ELR (cell line): ENCODE data around the gene HMCN2.

Source experiments
- DNase-seq: peaks from one replicate; pipeline ENCODE4 v3.0.0-alpha.2; 2015; ENCODE audit warnings: low read depth

HMCN2 gene

GRCh38 chr9:130346431-130346830 lies 80.9 kb downstream of the HMCN2 start:
- no peak for DNase-seq

DNA sequence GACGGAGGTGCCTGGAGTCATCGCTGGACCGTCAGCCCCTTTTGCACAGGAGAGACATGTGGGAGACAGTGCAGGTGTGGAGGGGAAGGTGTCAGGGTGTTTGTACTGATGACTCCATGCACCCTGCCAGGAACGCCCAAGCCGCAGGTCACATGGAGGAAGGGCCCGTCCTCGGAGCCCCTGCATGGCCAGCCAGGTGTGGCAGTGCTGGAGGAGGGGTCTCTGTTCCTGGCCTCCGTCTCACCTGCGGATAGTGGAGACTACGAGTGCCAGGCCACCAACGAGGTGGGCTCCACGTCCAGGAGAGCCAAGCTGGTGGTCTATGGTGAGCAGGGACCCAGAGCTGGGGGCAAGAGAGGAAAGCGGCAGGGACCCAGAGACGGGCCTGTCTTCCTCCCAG lies 81.5 kb downstream of the HMCN2 start:
- no peak for DNase-seq

- DNase-seq, result no peak
These were observed 82.4 kb downstream of the HMCN2 start for GRCh38 chr9:130347931-130348330.

- no peak for DNase-seq
These were observed 82.8 kb downstream of the HMCN2 start for GRCh38 chr9:130348341-130348740.

GRCh38 chr9:130348881-130349280 lies 83.3 kb downstream of the HMCN2 start:
- DNase-seq, result no peak

- DNase-seq, result no peak
These were observed 83.8 kb downstream of the HMCN2 start for GRCh38 chr9:130349398-130349797.

GRCh38 chr9:130351343-130351742 lies 85.8 kb downstream of the HMCN2 start:
- no peak for DNase-seq

GRCh38 chr9:130352081-130352480 lies 86.5 kb downstream of the HMCN2 start:
- no peak for DNase-seq

DNA sequence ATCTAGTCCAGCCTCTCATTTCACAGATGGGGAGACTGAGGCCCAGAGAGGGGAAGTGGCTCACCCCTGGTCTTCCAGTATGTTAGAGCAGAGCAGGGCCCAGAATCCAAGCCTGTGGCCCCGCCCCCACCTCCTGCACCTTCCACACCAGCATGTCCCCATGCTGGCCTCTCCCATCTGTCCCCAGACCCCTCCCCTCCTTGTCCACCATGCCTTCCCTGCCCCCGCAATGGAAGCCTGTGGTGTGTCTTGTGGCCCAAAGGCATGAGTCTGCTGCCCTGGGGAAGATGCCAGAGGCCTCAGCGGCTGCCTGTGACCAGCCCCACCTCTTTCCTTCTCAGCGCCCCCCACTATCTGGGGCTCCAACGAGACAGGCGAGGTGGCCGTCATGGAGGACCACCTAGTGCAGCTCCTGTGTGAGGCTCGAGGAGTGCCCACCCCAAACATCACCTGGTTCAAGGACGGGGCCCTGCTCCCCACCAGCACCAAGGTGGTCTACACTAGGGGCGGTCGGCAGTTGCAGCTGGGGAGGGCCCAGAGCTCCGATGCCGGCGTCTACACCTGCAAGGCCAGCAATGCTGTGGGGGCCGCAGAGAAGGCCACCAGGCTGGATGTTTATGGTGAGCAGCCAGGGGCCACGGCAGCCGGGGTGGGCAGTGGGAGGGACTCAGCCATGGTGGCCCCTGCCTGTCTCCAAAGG lies 87.2 kb downstream of the HMCN2 start:
- no peak for DNase-seq

DNA sequence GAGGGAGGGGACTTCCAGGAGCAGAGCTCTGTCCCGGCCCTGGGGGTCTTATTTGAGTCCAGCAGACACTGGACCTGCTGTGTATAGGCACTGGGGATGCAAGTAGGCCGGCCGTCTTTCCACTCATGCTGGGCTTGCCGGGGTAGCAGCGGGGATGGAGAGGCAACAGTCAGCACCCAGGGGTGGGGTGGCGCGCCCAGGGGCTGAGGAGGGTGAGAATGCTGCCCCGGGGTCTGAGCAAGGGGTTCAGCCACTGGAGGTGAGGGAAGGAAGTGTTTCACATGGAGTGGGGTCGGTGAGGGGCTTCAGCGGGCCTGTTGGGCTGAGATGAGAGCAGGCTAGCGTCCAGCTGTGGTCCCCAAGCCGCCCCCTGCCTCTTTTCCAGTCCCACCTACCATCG lies 88.8 kb downstream of the HMCN2 start:
- DNase-seq, result no peak

DNA sequence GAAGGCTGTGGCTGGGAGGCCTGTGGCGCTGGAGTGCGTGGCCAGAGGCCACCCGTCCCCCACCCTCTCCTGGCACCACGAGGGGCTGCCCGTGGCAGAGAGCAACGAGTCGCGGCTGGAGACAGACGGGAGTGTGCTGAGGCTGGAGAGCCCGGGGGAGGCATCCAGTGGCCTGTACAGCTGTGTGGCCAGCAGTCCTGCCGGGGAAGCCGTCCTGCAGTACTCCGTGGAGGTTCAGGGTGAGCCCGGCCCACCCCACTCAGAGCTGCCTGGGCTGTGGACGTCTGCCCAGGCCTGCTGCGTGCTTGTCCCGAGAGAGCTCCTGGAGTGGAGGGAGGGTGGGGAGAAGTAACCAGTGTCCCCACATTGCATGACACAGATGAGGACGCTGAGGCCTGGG lies 89.2 kb downstream of the HMCN2 start:
- no peak for DNase-seq

GRCh38 chr9:130356033-130356432 lies 90.5 kb downstream of the HMCN2 start:
- no peak for DNase-seq

DNA sequence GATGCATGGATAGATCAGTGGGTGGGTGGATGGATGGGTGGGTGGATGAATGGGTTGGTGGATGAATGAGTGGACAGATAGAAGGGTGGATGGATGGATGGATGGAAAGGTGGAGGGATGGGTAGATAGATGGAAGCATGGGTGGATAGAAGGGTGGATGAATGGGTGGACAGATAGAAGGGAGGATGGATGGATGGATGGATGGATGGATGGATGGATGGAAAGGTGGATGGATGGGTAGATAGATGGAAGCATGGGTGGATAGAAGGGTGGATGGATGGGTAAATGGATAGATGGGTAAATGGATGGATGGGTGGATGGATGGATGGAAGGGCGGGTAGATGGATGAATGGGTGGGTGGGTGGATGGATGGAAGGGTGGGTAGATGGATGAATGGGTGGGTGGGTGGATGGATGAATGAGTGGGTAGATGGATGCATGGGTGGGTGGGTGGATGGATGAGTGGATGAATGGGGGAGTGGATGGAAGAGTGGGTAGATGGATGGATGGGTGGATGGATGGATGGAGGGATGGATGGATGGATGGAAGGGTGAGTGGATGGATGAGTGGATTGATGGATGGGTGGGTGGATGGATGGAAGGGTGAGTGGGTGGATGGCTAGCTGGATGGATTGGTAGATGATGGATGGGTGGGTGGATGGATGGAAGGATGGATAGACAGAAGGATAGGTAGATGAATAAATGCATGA lies 91.5 kb downstream of the HMCN2 start:
- no peak for DNase-seq

- DNase-seq, result no peak
These were observed 93.4 kb downstream of the HMCN2 start for GRCh38 chr9:130358928-130359327.

DNA sequence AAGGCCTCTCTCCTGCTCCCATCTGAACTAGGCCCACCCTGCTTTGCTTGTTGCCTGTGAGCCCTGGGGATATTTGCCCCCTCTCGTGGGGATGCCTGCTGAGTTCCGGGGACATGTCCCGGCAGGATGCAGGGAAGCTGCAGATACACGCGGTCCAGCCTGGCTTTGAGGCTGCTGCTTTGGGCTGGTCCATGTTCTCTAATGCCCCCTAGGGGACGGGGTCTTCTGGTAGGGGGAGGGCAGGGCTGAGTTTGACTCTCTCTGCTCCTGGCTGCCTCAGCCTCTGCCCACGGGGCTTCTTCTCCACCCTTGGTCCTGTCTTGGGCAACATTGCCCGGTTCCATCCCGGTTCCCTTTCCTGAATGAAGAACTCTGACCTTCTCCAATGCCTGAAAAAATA lies 94.3 kb downstream of the HMCN2 start:
- no peak for DNase-seq

DNA sequence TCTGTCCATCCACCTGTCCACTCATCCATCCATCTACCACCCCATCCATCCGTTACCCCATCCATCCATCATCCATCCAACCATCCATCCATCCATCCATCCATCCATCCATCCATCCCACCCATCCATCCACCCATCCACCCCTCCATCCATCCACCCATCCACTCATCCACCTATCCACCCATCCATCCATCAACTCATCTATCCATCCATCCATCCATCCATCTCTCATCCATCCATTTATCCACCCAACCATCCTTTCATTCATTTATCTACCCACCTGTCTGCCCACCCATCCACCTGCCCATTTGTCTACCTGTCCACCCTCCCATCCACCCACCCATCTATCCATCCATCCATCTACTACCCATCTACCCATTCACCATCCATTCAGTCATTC lies 95.1 kb downstream of the HMCN2 start:
- no peak for DNase-seq

DNA sequence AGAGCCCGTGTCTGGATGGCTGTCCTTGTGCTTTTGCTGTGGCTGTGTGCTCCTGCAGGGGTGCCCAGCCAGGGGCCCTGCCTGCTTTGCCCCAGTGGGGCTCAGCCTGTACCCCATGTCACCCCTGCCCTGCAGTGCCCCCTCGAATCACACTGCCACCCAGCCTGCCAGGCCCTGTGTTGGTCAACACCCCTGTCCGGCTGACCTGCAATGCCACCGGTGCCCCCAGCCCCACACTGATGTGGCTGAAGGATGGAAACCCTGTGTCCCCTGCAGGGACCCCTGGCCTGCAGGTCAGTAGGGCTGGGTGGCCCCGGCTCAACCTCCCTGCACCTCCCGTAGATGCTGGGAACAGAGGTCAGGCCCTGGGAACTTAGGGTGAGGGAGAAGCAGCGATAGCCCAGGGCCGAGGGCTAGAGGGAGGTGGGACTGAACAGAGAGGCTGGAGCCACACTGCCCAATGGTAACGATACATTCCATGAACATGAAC lies 96.4 kb downstream of the HMCN2 start:
- no peak for DNase-seq

- DNase-seq, result no peak
These were observed 97.1 kb downstream of the HMCN2 start for GRCh38 chr9:130362691-130363090.

- no peak for DNase-seq
These were observed 98.3 kb downstream of the HMCN2 start for GRCh38 chr9:130363755-130364404.

DNA sequence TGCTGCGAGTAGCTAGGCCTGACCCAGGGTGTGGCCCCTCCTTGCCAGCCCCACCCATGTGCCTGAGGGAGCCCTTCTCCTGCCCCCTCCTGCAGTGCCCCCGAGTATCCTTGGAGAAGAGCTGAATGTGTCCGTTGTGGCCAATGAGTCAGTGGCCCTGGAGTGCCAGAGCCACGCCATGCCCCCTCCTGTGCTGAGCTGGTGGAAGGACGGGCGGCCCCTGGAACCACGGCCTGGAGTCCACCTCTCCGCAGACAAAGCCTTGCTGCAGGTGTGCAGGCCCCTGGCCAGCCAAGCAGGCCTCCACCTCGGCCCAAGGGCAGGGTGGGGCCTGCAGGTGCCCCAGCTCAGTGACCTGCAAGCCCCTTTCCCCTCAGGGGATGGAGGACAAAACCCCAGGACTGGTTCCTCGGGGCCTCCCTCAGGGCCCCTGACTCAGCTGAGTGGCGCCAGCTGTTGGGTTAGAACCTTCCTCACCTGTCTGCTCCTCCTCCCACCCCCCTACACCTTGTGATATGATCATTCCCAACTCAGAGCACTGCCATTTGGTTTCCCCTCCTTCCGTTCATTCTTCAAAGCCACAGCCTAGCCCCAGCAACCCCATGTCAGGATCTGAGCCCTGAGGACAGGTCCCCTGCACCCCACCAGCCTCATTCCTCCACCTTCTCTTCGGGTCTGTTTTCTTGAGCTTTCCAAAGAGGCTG lies 99.2 kb downstream of the HMCN2 start:
- DNase-seq, result peak; percentile 61

DNA sequence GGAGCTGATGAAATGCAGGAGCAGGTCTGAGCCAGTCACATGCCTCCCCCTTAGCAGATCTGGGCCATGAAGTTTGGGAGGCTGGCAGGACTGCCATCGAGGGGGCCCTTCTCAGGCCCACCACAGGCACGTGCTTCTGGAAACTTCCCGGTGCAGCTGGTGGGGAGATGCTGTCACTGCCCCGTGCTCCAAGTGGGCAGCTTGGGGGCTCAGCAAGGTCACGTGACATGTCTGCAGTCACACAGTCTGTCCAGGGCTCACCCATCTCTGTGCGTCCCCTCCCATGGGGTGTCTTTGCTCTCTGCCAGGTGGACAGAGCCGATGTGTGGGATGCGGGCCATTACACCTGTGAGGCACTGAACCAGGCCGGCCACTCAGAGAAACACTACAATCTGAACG lies 99.8 kb downstream of the HMCN2 start:
- DNase-seq, result no peak

DNA sequence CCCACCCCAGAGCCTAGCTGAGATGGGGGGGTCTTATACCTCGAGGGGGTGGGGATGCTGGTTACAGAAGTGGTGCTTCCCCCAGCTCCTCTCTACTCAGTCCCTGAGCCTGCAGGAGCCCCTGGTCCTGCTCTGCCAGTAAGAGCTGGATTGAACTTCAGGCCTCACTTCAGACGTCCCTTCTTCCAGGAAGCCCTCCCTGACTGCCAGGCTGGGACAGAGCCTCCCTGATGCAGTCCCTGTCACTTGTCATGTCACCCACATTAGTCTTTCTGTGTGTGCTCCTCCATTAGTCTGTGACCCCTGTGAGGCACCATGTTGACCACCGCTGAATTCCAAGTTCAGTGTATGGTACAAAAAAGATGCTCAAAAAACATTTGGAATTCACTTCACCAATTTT lies 100.5 kb downstream of the HMCN2 start:
- no peak for DNase-seq
